Measurements from ENCODE around the gene PEX10.

PEX10 gene

DNA sequence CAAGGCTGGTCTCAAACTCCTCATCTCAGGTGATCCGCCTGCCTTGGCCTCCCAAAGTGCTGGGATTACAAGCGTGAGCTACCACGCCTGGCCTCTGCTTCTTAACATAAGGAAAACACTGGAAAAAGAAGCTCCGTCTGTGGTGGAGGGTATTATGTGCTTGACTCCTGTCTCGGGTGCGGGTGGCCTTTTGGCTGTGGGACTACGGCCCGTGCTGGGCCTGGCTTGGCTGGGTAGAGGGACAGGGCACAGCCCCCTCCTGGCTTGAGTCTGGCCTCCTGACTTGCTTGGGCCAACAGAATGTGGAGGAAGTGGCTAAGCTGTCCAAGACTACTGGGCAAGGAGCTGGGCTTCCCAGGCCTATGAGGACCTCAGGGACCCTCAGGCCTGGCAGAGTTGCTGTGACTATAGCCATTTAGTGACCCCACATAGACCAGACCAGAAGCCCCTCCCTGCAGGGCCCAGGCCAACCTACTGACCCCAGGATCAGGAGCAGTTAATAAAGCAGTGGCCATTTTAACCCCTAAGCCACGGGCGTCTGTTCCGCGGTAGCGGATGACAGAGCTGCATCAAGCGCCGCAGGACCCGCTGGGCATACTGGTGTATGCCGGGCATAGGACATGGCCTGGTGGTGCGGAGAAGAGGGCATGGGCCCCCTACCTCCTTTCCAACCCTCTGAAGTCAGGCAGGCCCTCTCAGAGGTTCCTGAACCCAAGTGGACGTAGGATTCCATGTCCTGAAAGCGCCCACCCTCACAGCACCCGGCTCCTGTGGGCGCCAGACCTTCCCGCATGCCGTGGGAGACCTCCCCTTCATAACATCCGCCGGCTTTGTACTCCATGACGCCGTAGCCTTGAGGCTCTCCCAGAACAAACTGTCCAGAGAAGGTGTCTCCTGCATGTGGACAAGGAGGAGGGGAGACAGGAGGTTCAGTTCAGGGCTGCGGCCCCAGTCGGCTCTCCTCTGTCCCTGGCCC, 25.4 kb downstream of the PEX10 start:
- TF ChIP-seq, protein P1, sequence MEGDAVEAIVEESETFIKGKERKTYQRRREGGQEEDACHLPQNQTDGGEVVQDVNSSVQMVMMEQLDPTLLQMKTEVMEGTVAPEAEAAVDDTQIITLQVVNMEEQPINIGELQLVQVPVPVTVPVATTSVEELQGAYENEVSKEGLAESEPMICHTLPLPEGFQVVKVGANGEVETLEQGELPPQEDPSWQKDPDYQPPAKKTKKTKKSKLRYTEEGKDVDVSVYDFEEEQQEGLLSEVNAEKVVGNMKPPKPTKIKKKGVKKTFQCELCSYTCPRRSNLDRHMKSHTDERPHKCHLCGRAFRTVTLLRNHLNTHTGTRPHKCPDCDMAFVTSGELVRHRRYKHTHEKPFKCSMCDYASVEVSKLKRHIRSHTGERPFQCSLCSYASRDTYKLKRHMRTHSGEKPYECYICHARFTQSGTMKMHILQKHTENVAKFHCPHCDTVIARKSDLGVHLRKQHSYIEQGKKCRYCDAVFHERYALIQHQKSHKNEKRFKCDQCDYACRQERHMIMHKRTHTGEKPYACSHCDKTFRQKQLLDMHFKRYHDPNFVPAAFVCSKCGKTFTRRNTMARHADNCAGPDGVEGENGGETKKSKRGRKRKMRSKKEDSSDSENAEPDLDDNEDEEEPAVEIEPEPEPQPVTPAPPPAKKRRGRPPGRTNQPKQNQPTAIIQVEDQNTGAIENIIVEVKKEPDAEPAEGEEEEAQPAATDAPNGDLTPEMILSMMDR (IDR thresholded peaks at IDR 0.05) = no peak
- DNase-seq = no peak
- no peaks in the 10 kb centered on the region for H3K9me3 Mint-ChIP-seq
- no peak overlapping the region for H3K4me3 Mint-ChIP-seq
- H3K36me3 Mint-ChIP-seq (ENCODE audit: low read depth) = no peaks in the 10 kb centered on the region
- peak overlapping the region; percentile 85 for H3K27ac Mint-ChIP-seq
- no peaks in the 10 kb centered on the region for H3K27me3 Mint-ChIP-seq (ENCODE audit: low read depth, poor library complexity)
- peaks cover 12% of the 10 kb centered on the region for H3K4me1 Mint-ChIP-seq

- DNase-seq = no peak
- Mint-ChIP-seq H3K27me3 (ENCODE audit: low read depth, poor library complexity) (no peaks in the 10 kb centered on the region), H3K36me3 (ENCODE audit: low read depth) (no peaks in the 10 kb centered on the region), H3K4me1 (peaks cover 12% of the 10 kb centered on the region), H3K9me3 (no peaks in the 10 kb centered on the region), H3K4me3 (no peak overlapping the region), H3K27ac (peak overlapping the region; percentile 85)
- TF ChIP-seq, protein P1 (IDR thresholded peaks at IDR 0.05) = no peak
Measured at GRCh38 chr1:2385606-2386280, 26.6 kb downstream of the PEX10 start.

DNA sequence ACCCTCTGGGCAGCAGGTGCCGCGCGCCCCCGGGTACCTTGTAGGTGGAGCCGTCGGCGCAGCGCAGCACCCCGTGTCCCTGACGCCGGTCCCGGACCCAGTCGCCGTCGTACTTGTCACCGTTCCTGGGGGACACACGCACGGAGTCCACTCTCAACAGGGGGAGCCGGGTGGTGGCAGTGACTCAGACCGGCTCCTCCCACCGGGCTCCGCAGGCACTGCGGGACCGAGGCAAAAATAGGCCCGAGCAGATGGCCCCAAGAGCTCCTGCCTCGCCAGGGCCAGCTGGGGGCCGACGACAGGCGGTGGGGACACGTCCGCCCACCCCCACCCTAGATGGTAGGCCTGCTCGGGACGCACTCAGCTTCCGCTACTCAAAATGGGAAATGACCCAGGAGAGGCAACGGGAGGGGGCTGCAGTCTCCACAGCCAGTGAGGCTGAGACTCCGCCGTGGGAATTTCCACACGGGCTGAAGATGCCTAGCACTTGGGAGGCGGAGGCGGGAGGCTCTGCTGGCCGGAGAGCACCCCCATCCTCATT, 27.4 kb downstream of the PEX10 start:
- TF ChIP-seq, protein P1 (IDR thresholded peaks at IDR 0.05) = no peak
- no peaks in the 10 kb centered on the region for H3K9me3 Mint-ChIP-seq
- no peaks in the 10 kb centered on the region for H3K36me3 Mint-ChIP-seq (ENCODE audit: low read depth)
- no peak overlapping the region for H3K27ac Mint-ChIP-seq
- no peak for DNase-seq
- peaks cover 8% of the 10 kb centered on the region for H3K4me1 Mint-ChIP-seq
- no peak overlapping the region for H3K4me3 Mint-ChIP-seq
- H3K27me3 Mint-ChIP-seq (ENCODE audit: low read depth, poor library complexity) = no peaks in the 10 kb centered on the region

DNA sequence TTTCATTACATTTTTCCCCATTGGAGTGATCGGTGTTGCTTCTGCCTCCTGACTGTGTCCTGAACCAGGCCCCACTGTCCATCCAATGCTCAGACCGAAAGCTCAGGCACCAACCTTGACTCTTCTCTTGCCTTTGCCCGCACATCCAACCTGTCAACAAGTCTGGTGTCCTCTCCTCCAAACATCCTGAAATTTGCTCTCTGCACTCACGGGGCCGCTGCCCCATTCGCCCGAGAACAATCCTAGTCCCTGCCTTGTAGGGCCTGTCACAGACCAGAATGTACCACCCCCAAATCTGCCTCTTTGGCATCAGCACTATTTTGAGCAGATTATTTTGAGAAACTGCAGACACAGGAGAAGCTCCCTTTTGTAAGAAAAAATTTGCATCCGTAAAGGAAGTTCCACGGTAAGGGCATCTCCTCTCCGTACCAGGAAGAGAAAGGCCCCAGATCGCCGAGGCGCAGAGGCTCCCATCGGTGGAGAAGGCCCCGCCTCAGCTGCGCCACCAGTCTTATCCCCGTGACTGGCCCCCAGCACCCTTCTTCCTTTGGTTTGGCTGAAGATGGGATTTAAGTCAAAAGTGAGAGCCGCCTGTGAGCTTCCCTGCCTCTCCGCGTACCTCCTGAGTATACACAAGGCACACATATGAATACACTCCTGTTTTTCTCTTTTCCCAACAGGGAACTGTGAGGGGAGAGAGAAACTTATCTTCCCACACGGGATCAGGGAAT, 28.1 kb downstream of the PEX10 start:
- no peaks in the 10 kb centered on the region for H3K9me3 Mint-ChIP-seq
- no peak overlapping the region for H3K4me3 Mint-ChIP-seq
- H3K27me3 Mint-ChIP-seq (ENCODE audit: low read depth, poor library complexity) = no peaks in the 10 kb centered on the region

DNA sequence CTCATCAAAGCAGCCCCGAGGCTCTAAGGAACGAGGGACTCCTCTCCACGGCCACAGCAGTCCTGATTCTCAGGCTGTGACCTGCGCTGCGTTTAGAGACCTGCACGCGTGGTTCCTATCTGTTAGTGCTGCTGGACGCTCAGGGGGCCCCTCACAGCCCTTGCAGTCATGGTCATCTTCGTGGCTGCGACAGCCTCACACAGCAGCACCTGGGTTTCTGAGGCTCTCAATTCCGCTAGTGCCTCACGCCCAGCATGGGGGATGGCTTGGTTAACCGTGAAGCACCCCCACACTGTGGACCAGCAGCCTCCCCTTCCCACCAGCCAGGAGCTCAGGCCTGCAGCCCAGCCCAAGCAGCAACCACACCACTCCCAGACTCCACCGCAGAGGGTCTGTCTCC, 28.8 kb downstream of the PEX10 start:
- no peak for DNase-seq
- peaks cover 13% of the 10 kb centered on the region for H3K4me1 Mint-ChIP-seq
- TF ChIP-seq, protein P1 (IDR thresholded peaks at IDR 0.05) = no peak
- no peaks in the 10 kb centered on the region for H3K36me3 Mint-ChIP-seq (ENCODE audit: low read depth)
- no peaks in the 10 kb centered on the region for H3K9me3 Mint-ChIP-seq
- H3K27me3 Mint-ChIP-seq (ENCODE audit: low read depth, poor library complexity) = no peaks in the 10 kb centered on the region
- H3K4me3 Mint-ChIP-seq = no peak overlapping the region
- no peak overlapping the region for H3K27ac Mint-ChIP-seq

More for the DNA sequence above, 28.1 kb downstream of the PEX10 start:
- Mint-ChIP-seq H3K36me3 (ENCODE audit: low read depth) (no peaks in the 10 kb centered on the region), H3K27ac (peak overlapping the region; percentile 95), H3K4me1 (peaks cover 8% of the 10 kb centered on the region)
- DNase-seq = no peak
- TF ChIP-seq, protein P1 (IDR thresholded peaks at IDR 0.05) = no peak

All from nephron progenitor cell (in vitro differentiated cells).